Liver (tissue), 9 donors: Measurements from ENCODE around the gene ZNF652. TPM values are rescaled to one million over a fixed set of nuclear protein-coding genes. Genes with fewer than 3 reads are reported as not detected.

ENCODE experiments used
- DNase-seq: peaks from one replicate; pipeline ENCODE4 v3.0.0-alpha.2; 2017; ENCODE audit warnings: low spot score
- H3K27ac ChIP-seq, 2 donors: one replicate each; pipeline ENCODE4 v1.7.0; 2013; ENCODE audit warnings: inconsistent platforms in 2 of 2, low read length in 2 of 2, control low read depth in 1 of 2, low read depth in 1 of 2, mild to moderate bottlenecking in 1 of 2
- H3K27me3 ChIP-seq, 4 donors: one replicate each; pipeline versions ENCODE4 v1.6.1 to v1.7.0; 2013; ENCODE audit warnings: low read length in 3 of 4, inconsistent platforms in 1 of 4, mild to moderate bottlenecking in 1 of 4, moderate library complexity in 1 of 4; ENCODE audit not compliant: control insufficient read depth in 4 of 4, insufficient read depth in 4 of 4
- H3K36me3 ChIP-seq, 4 donors: one replicate each; pipeline versions ENCODE4 v1.6.1 to v1.7.0; 2013; ENCODE audit warnings: low read length in 3 of 4, mild to moderate bottlenecking in 3 of 4, low read depth in 1 of 4, moderate library complexity in 1 of 4; ENCODE audit not compliant: control insufficient read depth in 4 of 4, insufficient read depth in 3 of 4
- H3K4me1 ChIP-seq, 4 donors: one replicate each; pipeline versions ENCODE4 v1.6.1 to v1.7.0; 2013; ENCODE audit warnings: low read length in 3 of 4, mild to moderate bottlenecking in 3 of 4, moderate library complexity in 1 of 4; ENCODE audit not compliant: control insufficient read depth in 4 of 4, insufficient read depth in 4 of 4
- H3K4me3 ChIP-seq, 3 donors: one replicate each; pipeline versions ENCODE4 v1.6.1 to v1.7.0; 2013; ENCODE audit warnings: low read length in 3 of 3, control low read depth in 1 of 3, low read depth in 1 of 3, mild to moderate bottlenecking in 1 of 3
- H3K9ac ChIP-seq, 2 donors: one replicate each; pipeline ENCODE4 v1.7.0; 2013; ENCODE audit warnings: low read length in 2 of 2, mild to moderate bottlenecking in 2 of 2, moderate library complexity in 2 of 2, control low read depth in 1 of 2, low read depth in 1 of 2
- H3K9me3 ChIP-seq, 4 donors: one replicate each; pipeline versions ENCODE4 v1.6.1 to v1.7.0; 2013; ENCODE audit warnings: low read length in 3 of 4; ENCODE audit not compliant: control insufficient read depth in 4 of 4
- ATF3 ChIP-seq: IDR thresholded peaks from 2 replicates; pipeline ENCODE4 v1.6.1; 2016; ENCODE audit warnings: antibody characterized with exemption
- CTCF ChIP-seq: fragments of 150-350 bp; IDR thresholded peaks from 2 replicates; pipeline ENCODE4 v1.5.1; 2017; ENCODE audit warnings: improper control_type of control experiment, low read depth, low read length; ENCODE audit not compliant: missing input control
- EGR1 ChIP-seq, 2 donors: IDR thresholded peaks; 2 replicates each; pipeline ENCODE4 v1.6.1; 2016 to 2018; ENCODE audit warnings: antibody characterized with exemption in 2 of 2, low read depth in 2 of 2
- FOXA1 ChIP-seq: IDR thresholded peaks from 2 replicates; pipeline ENCODE4 v1.6.1; 2016; ENCODE audit warnings: antibody characterized with exemption
- FOXA2 ChIP-seq: IDR thresholded peaks from 2 replicates; pipeline ENCODE4 v1.6.1; 2016; ENCODE audit warnings: antibody characterized with exemption
- GABPA ChIP-seq, 2 donors: IDR thresholded peaks in 1 of 2; conservative IDR thresholded peaks in 1 of 2; 2 replicates each; pipeline ENCODE4 v1.6.1; 2016; ENCODE audit warnings: antibody characterized with exemption in 2 of 2, mild to moderate bottlenecking in 1 of 2, moderate library complexity in 1 of 2
- HNF4A ChIP-seq, 2 donors: conservative IDR thresholded peaks; 2 replicates each; pipeline ENCODE4 v1.6.1; 2016; ENCODE audit warnings: antibody characterized with exemption in 2 of 2, mild to moderate bottlenecking in 2 of 2
- HNF4G ChIP-seq: IDR thresholded peaks from 2 replicates; pipeline ENCODE4 v1.6.1; 2016; ENCODE audit warnings: antibody characterized with exemption
- JUND ChIP-seq, 2 donors: IDR thresholded peaks; 2 replicates each; pipeline ENCODE4 v1.6.1; 2016; ENCODE audit warnings: antibody characterized with exemption in 2 of 2
- MAX ChIP-seq: IDR thresholded peaks from 2 replicates; pipeline ENCODE4 v1.6.1; 2016; ENCODE audit warnings: antibody characterized with exemption
- NR2F2 ChIP-seq: IDR thresholded peaks from 2 replicates; pipeline ENCODE4 v1.6.1; 2016; ENCODE audit warnings: antibody characterized with exemption
- RAD21 ChIP-seq, 2 donors: IDR thresholded peaks; 2 replicates each; pipeline ENCODE4 v1.6.1; 2016; ENCODE audit warnings: antibody characterized with exemption in 2 of 2, mild to moderate bottlenecking in 2 of 2
- REST ChIP-seq: IDR thresholded peaks from 2 replicates; pipeline ENCODE4 v1.6.1; 2016; ENCODE audit warnings: antibody characterized with exemption, mild to moderate bottlenecking
- RXRA ChIP-seq, 2 donors: IDR thresholded peaks; 2 replicates each; pipeline ENCODE4 v1.6.1; 2017 to 2018; ENCODE audit warnings: antibody characterized with exemption in 2 of 2, mild to moderate bottlenecking in 1 of 2
- SP1 ChIP-seq: IDR thresholded peaks from 2 replicates; pipeline ENCODE4 v1.6.1; 2018; ENCODE audit warnings: antibody characterized with exemption, mild to moderate bottlenecking
- TAF1 ChIP-seq: conservative IDR thresholded peaks from 2 replicates; pipeline ENCODE4 v1.6.1; 2016; ENCODE audit warnings: antibody characterized with exemption, mild to moderate bottlenecking
- YY1 ChIP-seq: IDR thresholded peaks from 2 replicates; pipeline ENCODE4 v1.6.1; 2016; ENCODE audit warnings: antibody characterized with exemption, mild to moderate bottlenecking
- WGBS: extraction: QIAGEN DNeasy Blood & Tissue Kit; methylation state at CpG from one replicate; pipeline ENCODE4 v1.1.7; 2013; 5-methylcytosine and 5-hydroxymethylcytosine counted together
- polyA plus RNA-seq, 2 donors: library from polyadenylated mRNA; stranded (reverse) in 1 of 2; unstranded in 1 of 2; fragments of 200-250 nt in 1 of 2; fragments of >200 nt in 1 of 2; fragmentation: Nextera tagmentation in 1 of 2; extraction: Ambion mirVana in 1 of 2; gene quantifications; one replicate each; pipeline versions ENCODE4 v1.2.1 to v1.2.3, GENCODE V29; 2013 to 2015
- total RNA-seq, 2 donors: library from RNA; depleted of rRNA; stranded (reverse); fragments of >200 nt; gene quantifications; one replicate each; pipeline ENCODE4 v1.2.3, GENCODE V29; 2014
- TF ChIP-seq, protein P1 (sequence below): IDR thresholded peaks from 2 replicates; pipeline ENCODE4 v1.6.1; 2016; ENCODE audit warnings: antibody characterized with exemption
- donor health status: healthy.
- donor health status: healthy.
- donor health status: healthy.
- donor health status: healthy.
- donor health status: healthy.

Gene ZNF652
- total and polyA plus RNA-seq, 4 donors = 5.3 to 23.1 (median 17.5) TPM

- Histone ChIP-seq H3K4me1 (peaks cover 1 to 28% (median 21%) of the 10 kb centered on the region in 4 donors), H3K9me3 (no peaks in the 10 kb centered on the region), H3K27ac (no peak overlapping the region), H3K36me3 (no peaks in the 10 kb centered on the region), H3K9ac (no peak overlapping the region), H3K27me3 (no peaks in the 10 kb centered on the region), H3K4me3 (no peak overlapping the region)
- DNase-seq = no peak
- TF ChIP-seq TAF1 (no peak), YY1 (no peak), FOXA2 (no peak), HNF4G (no peak), EGR1 (IDR thresholded peaks at IDR 0.05; ENCODE audit: low read depth in 2 of 2) (no peak), RXRA (IDR thresholded peaks at IDR 0.05) (no peak), FOXA1 (no peak), REST (no peak), SP1 (no peak), CTCF (no peak), NR2F2 (no peak), ATF3 (no peak), MAX (no peak), RAD21 (IDR thresholded peaks at IDR 0.05) (no peak), HNF4A (conservative IDR thresholded peaks at IDR 0.05) (no peak), JUND (IDR thresholded peaks at IDR 0.05) (no peak), GABPA (IDR thresholded peaks at IDR 0.05 in 1 of 2, conservative IDR thresholded peaks at IDR 0.05 in 1 of 2) (no peak)
- TF ChIP-seq, protein P1, sequence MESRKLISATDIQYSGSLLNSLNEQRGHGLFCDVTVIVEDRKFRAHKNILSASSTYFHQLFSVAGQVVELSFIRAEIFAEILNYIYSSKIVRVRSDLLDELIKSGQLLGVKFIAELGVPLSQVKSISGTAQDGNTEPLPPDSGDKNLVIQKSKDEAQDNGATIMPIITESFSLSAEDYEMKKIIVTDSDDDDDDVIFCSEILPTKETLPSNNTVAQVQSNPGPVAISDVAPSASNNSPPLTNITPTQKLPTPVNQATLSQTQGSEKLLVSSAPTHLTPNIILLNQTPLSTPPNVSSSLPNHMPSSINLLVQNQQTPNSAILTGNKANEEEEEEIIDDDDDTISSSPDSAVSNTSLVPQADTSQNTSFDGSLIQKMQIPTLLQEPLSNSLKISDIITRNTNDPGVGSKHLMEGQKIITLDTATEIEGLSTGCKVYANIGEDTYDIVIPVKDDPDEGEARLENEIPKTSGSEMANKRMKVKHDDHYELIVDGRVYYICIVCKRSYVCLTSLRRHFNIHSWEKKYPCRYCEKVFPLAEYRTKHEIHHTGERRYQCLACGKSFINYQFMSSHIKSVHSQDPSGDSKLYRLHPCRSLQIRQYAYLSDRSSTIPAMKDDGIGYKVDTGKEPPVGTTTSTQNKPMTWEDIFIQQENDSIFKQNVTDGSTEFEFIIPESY = no peak
- 98% methylated on average over 2 of the region's 2 CpGs for WGBS
Measured at GRCh38 chr17:49364119-49364518, 2.1 kb upstream of the ZNF652 start.
